HG03521 (cell line): ENCODE results near the gene MUC5B.
A peak's percentile ranks its signal among the peaks of the same experiment; 100 is the strongest.
"Not testable (repeated sequence)": the region's sequence is repeated elsewhere in the genome, so short reads cannot be mapped to it uniquely, and the experiment has no call there.

Experiments
- ATAC-seq: cut with Tn5 transposase; IDR thresholded peaks from one replicate; pipeline ENCODE4 v1.9.1; 2021; ENCODE audit warnings: mild to moderate bottlenecking, moderate library complexity; ENCODE audit not compliant: unreplicated experiment

MUC5B gene

DNA sequence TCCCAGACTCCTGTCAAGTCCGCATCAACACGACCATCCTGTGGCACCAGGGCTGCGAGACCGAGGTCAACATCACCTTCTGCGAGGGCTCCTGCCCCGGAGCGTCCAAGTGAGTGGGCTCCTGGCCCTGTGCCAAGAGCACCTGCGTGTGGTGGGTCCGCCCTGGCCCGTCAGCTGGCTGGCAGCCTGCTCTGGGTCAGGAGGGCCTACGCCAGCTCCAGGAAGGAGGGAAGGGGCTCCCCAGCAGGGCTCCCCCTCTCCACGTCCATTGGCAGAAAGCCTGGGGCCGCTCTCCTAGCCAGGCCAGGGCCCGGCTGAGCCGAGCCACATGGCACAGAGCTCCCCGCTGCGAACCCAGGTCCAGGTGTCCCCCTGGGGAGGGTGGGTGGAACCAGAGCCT lies 37.8 kb downstream of the MUC5B start:
- ATAC-seq, result no peak

- no peak for ATAC-seq
Observed at GRCh38 chr11:1261241-1262071, 38.6 kb downstream of the MUC5B start.

DNA sequence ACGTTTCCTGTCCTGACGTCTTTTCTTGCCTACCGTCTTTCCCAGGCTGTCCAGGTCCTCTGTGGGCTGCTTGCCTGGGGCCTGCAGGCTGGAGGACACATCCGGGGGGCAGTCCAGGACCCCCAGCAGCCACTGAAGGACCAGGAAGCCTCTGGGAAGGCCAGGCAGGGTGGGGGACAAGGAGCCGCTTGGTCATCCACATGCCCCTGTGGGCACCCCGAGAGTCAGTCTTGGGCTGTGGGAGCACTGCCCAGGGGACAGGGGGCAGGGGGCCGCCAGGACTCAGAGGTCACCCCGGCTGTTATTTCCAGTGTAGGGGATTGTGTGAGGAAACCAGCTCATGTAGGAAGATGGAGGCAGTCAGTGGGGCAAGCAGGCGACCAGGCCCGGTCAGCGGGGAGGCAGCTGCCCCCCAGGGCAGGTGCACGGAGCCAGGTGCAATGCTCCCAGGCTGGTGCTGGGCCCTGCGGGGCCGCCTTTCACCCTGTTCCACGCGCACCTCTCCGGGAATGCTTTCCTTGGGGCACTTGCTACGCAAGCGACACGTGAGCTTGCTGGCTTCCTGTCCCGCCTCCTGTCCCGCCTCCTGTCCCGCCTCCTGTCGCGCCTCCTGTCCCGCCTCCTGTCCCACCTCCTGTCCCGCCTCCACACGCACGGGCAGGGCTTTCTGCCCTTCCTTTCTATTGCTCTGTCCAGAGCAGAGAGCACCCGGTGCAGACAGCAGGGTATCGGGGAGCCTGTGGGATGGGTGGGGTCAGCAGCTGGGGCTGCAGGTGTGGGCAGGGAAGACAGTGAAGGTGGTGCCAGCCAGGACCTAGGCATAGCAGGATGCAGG lies 39.5 kb downstream of the MUC5B start:
- peak; percentile 78 for ATAC-seq

GRCh38 chr11:1263010-1263409 lies 40.1 kb downstream of the MUC5B start:
- ATAC-seq, result no peak

GRCh38 chr11:1264444-1264843 lies 41.6 kb downstream of the MUC5B start:
- not testable (repeated sequence) for ATAC-seq

DNA sequence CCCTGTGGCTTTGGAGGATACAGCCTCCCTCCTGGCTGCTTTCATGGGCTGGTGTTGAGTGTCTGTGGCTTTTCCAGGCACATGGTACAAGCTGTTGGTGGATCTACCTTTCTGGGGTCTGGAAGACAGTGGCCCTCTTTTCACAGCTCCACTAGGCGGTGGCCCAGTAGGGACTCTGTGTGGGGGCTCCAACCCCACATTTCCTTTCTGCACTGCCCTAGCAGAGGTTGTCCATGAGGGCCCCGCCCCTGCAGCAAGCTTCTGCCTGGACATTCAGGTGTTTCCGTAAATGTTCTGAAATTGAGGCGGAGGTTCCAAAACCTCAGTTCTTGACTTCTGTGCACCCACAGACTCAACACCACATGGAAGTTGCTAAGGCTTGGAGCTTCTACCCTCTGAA lies 42.6 kb downstream of the MUC5B start:
- ATAC-seq, result not testable (repeated sequence)

GRCh38 chr11:1266976-1267375 lies 44.1 kb downstream of the MUC5B start:
- not testable (repeated sequence) for ATAC-seq

DNA sequence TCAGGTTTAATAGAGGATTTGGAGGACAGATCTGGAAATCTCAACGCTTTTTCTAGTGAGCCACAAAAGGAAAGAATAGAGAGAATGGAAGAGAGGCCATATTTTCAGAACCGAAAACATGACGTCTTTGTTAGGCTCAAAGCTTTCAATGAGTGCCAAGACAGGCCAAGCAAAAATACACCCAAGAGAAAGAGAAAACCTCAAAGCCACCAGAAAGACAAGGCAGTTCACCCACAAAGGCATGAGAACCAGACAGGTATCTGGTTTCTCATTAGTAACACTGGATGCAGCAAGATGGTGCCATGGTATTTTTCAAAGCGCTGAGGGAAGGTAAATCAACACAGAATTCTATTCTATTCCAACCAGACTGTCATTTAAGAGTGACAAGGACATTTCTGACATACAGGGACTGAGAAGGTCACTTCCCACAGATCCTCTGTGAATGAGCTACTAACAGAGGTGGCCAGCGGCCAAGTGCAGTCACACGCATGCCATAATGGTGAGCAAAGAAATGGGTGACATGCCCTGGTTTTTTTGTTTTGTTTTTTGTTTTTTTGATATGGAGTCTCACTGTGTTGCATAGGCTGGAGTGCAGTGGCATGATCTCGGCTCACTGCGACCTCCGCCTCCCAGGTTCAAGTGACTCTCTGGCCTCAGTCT lies 44.7 kb downstream of the MUC5B start:
- no peak for ATAC-seq

DNA sequence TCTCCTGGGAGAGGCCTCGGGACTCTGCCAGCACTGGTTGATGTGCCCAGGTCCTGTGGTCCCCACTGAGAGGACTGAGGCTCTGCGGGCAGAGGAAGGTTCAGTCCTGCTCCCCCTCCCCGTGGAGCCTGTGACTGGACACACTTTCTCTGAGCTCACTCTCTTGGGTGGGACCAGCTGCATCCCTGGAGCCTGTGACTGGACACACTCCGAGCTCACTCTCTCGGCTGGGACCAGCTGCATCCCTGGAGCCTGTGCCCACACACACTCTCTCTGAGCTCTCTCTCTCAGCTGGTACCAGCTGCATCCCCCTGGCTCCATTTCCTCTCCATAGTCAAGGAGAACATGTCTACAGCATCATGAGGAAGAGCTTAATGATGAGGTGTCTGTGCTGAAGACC lies 47.1 kb downstream of the MUC5B start:
- no peak for ATAC-seq

- no peak for ATAC-seq
Observed at GRCh38 chr11:1270476-1270875, 47.6 kb downstream of the MUC5B start.

DNA sequence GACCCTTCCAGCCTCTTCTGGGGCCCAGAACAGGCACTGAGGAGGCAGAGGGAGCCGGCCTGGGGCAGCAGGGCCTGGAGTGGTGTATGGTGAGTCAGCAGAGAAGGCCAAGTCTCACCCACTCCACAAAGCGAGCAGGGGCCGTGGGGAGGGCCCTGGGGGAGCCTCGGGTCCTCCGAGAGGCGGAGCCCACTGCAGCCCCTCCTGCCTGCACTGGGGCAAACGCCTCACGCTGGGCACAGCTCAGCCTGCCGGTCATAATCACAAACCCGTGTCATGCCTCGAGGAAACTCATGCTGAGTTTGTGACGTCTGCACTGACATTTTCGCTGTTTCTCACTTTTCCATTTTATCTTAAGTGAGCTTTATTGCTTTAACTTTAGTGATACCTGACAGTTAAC lies 48.1 kb downstream of the MUC5B start:
- no peak for ATAC-seq

DNA sequence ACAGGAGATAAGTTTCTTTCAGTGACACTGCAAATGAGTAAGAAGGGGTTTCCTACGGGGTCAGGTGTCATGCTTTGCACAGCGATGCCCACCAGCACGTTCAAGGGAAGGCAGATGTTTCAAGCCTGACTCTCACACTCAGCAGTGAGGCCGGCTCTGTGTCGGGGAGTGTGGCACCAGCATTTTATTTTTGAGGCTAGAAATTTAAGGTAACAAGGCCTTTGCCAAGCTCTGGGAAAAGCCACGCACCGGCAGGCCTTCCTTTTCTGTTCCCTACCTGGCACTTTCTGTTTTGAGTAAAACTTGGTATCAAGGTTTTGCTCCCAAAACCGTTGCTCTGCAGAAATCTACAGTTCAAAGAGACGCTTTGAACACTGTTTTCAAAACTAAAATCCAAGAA lies 48.5 kb downstream of the MUC5B start:
- ATAC-seq, result no peak

DNA sequence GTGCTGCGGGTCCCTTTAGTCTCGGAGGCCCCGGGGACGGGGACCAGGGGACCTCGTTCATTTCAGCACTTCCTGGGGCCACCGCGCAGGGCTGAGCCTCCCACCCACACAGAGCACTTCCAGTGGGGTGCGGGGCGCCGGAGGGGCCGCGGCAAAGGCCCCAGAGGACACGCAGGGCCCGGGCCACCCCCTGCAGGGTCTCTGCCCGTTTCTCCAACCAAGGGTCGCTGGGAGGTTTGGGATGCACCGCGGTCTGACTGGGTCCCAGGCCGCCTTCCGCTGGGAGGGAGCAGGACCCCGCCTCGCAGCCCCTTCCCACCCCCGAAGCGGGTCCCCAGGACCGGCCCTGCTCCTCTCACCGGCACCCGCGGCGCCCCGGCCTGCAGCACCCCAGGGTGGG lies 49.1 kb downstream of the MUC5B start:
- ATAC-seq, result no peak

- ATAC-seq, result no peak
Observed at GRCh38 chr11:1272531-1272930, 49.7 kb downstream of the MUC5B start.

DNA sequence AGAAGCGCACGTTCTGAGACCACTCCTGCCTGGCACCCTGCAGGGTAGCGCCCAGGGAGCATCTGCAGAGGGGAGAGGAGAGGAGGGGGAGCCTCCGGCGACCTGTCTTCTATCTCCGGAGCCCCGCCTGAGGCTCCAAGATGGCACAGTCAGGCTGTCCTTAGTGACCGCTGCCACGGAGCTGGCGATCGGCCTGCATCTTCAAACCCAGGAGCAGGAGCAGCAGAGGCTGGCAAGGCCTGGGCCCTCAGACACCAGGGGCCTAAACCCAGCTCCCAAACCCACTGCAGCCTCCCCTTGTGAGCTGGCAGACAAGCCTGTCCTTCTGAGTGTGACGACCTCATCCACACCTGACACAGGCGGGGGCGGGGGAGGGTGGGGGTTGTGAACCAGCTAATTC lies 51.6 kb downstream of the MUC5B start:
- no peak for ATAC-seq

DNA sequence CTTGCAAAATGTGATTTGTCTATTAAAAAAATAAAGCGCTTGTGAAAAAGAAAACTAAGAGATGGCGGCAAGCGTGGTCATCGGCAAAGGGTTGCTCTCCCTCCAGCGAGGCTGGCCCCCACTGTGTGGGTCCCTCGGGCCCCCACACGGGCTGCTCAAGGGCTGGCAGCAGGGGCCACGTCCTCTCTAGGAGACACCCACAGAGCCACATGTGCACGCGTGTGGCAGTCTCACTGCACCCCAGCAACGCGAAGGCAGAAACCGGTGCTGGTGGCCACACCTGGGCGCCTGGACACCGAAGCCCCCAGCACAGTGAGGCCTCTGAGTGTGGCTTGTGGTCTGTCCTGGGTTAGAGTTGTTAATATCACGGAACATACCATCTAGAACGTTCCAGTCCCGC lies 52.2 kb downstream of the MUC5B start:
- ATAC-seq, result no peak

DNA sequence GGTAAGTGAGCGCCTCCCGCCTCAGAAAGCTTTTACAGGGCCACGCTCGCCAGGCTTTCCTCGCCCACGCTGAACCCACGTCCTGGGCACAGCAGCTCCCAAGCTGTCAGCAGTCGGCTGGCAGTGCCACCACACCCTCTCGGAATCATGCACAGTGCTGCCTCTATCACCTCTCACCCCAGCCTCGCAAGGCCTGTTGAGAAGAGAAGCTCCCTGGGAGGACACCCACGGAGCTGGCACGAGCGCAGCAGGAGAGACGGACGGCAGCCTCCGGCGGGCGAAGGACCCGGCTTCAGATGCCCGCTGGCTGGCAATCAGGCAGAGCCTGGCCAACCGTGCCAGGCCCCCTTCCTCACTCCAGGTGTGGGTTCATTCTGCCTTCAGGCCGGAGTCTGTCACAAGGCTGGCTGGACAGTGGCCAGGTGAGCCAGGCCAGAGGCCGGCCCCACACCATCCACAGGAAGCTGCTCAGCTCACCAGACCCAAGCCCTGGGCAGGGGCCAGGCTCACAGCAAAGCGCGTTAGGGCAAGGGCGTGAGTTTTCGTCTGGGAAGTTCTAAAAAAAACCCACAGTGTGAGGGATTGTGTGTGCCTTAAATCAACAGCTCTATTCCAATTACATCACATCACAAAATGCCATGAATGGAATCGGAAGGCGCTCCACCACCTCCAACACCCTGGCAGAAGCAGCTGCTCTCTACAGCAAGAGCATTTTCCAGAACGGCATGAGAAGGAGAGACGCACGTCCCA lies 53.4 kb downstream of the MUC5B start:
- no peak for ATAC-seq

DNA sequence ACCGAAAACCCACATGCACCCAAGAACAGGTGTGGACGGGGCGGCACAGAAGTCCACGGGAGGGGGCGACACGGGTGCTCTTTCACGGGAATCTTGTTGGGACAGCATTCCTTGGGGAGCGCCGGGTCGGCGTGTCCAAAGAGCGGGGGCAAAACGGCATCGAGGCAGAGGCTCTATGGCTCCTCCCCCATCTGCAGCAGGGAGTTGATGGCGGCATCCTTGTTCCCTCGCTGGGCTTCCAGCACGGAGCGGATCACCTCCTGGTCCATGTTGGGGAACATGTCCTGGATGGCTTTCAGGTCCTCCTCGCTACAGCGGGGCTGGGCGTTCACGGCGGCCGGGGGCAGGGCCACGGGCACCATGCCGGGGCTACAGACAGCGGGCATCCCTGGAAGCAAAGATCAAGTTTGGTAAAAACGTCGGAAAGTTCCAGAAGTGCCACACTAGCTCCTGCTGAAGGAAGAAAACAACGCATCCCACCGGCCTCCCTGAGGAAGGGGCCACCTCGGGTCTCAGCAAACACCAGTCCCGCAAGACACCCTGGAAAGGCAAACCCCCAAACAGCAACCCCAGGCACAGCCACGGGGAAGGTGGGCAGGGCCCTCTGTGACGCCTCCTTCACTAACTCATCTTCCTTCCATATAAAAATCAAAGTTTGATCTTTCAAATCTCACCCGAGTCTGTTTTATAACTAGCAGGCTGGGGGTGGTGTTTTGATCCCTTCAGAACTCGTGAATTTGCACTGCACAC lies 54.2 kb downstream of the MUC5B start:
- no peak for ATAC-seq

DNA sequence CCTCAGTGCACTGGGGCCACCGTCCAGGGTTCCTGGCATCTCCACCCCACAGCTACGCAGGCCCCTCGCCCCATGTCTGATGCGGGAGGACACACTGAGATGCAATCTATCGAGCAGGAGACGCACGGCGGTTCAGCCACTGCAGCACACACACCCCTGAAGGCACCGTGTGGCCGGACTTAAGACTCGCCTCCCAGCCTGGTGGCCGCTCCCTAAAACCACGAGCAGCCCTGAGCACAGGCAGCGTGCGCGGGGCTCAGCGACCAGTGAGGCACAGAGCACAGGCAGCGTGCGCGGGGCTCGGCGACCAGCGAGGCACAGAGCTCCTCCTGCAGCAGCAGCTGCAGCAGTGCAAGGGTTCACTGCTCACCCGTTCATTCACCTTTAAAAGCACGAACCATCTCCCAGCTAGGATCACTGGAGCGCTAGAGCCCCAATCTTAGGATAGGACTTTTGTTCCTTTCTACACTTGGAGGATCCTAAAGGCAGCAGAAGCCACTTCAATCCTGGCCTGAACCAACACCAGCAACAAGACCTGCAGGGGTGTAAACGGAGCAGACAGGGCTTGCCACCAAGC lies 55.2 kb downstream of the MUC5B start:
- ATAC-seq, result no peak
